GM12864 (cell line): ENCODE data around the gene PC.

Experiments used
- DNase-seq: peaks from one replicate; pipeline ENCODE4 v3.0.0-alpha.2; 2011; ENCODE audit warnings: low read depth
- H3K4me3 ChIP-seq: 2 replicates; pipeline ENCODE4 v1.5.1; 2011; ENCODE audit warnings: mild to moderate bottlenecking, low read depth, low read length, control low read depth
- TF ChIP-seq, protein P1 (sequence below): IDR thresholded peaks from 2 replicates; pipeline ENCODE4 v1.5.1; 2011; ENCODE audit warnings: low read depth, mild to moderate bottlenecking, moderate library complexity, low read length, control low read depth, inconsistent platforms; ENCODE audit errors: missing control alignments

The PC gene

DNA sequence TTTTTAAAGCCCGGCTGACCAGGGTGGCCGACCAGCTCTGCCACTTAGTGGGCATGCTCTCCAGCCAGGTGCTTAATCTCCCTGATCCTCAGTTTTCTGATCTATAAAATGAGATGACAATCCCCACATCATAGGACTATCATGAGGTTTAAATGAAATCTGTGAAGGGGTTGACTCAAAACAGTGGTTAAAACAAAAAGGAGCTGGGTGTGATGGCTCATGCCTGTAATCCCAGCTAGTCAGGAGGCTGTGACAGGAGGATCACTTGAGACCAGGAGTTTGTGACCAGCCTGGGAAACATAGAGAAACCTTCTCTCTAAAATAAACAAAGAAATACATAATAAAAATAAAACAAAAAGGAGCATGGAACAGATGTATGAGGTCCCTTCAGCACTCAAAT is 13.3 kb upstream of the PC start:
- no peak overlapping the region for H3K4me3 ChIP-seq
- TF ChIP-seq, protein P1, sequence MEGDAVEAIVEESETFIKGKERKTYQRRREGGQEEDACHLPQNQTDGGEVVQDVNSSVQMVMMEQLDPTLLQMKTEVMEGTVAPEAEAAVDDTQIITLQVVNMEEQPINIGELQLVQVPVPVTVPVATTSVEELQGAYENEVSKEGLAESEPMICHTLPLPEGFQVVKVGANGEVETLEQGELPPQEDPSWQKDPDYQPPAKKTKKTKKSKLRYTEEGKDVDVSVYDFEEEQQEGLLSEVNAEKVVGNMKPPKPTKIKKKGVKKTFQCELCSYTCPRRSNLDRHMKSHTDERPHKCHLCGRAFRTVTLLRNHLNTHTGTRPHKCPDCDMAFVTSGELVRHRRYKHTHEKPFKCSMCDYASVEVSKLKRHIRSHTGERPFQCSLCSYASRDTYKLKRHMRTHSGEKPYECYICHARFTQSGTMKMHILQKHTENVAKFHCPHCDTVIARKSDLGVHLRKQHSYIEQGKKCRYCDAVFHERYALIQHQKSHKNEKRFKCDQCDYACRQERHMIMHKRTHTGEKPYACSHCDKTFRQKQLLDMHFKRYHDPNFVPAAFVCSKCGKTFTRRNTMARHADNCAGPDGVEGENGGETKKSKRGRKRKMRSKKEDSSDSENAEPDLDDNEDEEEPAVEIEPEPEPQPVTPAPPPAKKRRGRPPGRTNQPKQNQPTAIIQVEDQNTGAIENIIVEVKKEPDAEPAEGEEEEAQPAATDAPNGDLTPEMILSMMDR = no peak
- DNase-seq = no peak

GRCh38 chr11:66970807-66971442 is 12.7 kb upstream of the PC start:
- no peak for DNase-seq
- H3K4me3 ChIP-seq = no peak overlapping the region
- TF ChIP-seq, protein P1 = no peak

DNA sequence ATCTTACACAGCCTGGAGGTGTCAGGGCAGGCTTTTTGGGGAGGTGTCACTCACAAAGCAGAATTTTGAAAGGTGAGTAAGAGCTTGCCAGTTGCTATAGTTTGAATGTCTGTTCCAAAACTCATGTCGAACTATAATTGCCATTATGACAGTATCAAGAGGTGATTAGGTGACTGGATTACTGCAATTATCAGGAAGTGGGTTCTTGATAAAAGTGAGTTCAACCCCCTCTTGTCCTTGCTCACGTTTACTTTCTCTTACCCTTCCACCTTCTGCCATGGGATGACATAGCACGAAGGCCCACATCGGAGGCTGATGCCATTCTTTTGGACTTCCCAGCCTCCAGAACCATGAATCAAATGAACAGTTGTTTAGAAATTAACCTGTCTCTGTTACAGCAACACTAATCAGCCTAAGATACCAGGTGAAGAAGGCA is 12.2 kb upstream of the PC start:
- TF ChIP-seq, protein P1 = no peak
- DNase-seq = no peak
- no peak overlapping the region for H3K4me3 ChIP-seq

DNA sequence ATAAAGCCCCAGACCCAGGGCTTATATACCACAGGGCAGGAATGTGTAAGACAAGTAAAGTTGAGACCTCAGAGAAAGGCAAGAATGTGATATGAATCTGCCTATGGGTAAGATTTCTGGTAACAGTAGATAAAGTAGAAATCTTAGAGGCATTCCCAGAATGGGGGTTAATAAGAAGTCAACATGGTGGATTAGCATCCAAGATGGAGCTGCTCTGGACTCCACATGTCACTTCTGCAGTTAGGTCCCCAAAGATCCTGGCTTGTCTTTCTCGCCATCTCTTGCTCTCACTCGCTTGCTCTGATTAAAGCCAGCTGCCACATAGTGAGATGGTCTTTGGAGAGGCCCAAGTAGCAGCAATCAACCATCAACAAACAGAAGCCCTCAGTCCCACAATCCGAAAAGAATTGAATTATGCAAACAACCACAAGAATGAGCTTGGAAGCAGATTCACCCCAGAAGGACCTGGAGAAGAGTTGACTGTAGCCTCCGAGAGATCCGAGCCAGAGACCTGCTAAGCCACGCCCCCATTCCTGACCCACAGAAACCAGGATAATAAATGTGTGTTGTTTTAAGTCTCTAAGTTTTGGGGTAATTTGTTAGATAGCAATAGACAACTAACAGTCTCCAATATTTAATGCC is 11.5 kb upstream of the PC start:
- TF ChIP-seq, protein P1 = no peak
- DNase-seq = no peak
- H3K4me3 ChIP-seq = no peak overlapping the region

- TF ChIP-seq, protein P1 = no peak
- no peak for DNase-seq
- H3K4me3 ChIP-seq = no peak overlapping the region
Observed at GRCh38 chr11:66967670-66968425, 9.7 kb upstream of the PC start.

DNA sequence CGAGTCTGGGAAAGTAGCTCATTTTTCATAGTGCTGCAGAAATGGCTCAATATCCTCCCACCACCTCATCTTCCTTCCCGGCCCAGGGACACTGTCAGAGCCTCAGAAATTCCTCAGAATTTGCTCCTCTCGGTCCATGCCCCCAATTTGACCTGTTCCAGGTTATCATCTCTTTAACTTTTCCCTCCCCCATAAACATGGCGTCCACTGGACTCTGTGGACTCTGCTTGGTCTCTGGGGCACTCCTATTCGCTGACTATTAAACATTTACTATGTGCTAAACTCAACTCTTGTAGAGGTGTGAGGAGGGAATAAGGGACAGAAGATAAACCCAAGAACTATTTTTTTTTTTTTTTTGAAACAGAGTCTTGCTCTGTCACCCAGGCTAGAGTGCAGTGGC is 8.2 kb upstream of the PC start:
- TF ChIP-seq, protein P1 = no peak
- no peak for DNase-seq
- no peak overlapping the region for H3K4me3 ChIP-seq
